ENCODE data around the gene C1orf226. TPM values are rescaled to one million over a fixed set of nuclear protein-coding genes. Genes with fewer than 3 reads are reported as not detected.

C1orf226 gene
- 10 to 100 TPM in 1 of 9 donors, 1 to 10 TPM in 8; 3.5 to 10.8 (median 6.4) TPM for total RNA-seq
- polyA plus RNA-seq, result 1 to 10 TPM; 1.6 to 3.1 TPM
- long read RNA-seq, donor 1, partial matches to known transcripts, result 0 of 3 reads
- long read RNA-seq, donor 1, other reads (novel, unspliced or antisense), result 3 of 3 reads
- long read RNA-seq, donor 2, full-length matches to known transcripts, result 2 of 21 reads
- long read RNA-seq, donor 2, partial matches to known transcripts, result 0 of 21 reads
- long read RNA-seq, donor 2, other reads (novel, unspliced or antisense), result 19 of 21 reads
- long read RNA-seq, donor 3, full-length matches to known transcripts, result 1 of 4 reads
- long read RNA-seq, donor 3, partial matches to known transcripts, result 0 of 4 reads
- long read RNA-seq, donor 3, other reads (novel, unspliced or antisense), result 3 of 4 reads

- Histone ChIP-seq H3K36me3 (peaks cover 0 to 6% (median 0%) of the 10 kb centered on the region in 9 donors), H3K4me3 (no peak within 1 kb of the TSS), H3K4me1 (no peaks in the 10 kb centered on the region), H3K27me3 (no peaks in the 10 kb centered on the region), H3K9me3 (no peaks in the 10 kb centered on the region), H3K27ac (no peak within 1 kb of the TSS)
- 81 to 98% (median 94%) methylated on average over 3 of the region's 3 CpGs for WGBS, 4 donors
- intact Hi-C loops (cut with DNase I), result loop anchor here in 3 of 10 donors (10.0 kb wide), 3 partner anchors 97 to 147 kb away; no protein-coding TSS in a partner anchor
- ATAC-seq, result no peak
- no peak for TF ChIP-seq CTCF (IDR thresholded peaks at IDR 0.05)
- no peak for TF ChIP-seq POLR2A (IDR thresholded peaks at IDR 0.05)
- DNase-seq, result no peak
These were observed at the start of gene C1orf226 for GRCh38 chr1:162381383-162381782. Gene C1orf226, plus strand, starts transcription at chr1:162381728. Its CDS starts 174 bp downstream, at chr1:162381902.

- Histone ChIP-seq H3K9me3 (no peaks in the 10 kb centered on the region), H3K36me3 (no peaks in the 10 kb centered on the region), H3K4me1 (peaks cover 0 to 11% (median 0%) of the 10 kb centered on the region in 12 donors), H3K27me3 (no peaks in the 10 kb centered on the region), H3K27ac (no peak overlapping the region), H3K4me3 (no peak overlapping the region)
- no peak for ATAC-seq
- DNase-seq, result no peak
- TF ChIP-seq CTCF (IDR thresholded peaks at IDR 0.05), result no peak
- TF ChIP-seq POLR2A (IDR thresholded peaks at IDR 0.05), result no peak
- intact Hi-C loops (cut with DNase I), result no loop called here
These were observed 47.5 kb upstream of the C1orf226 start for GRCh38 chr1:162333991-162334390.

GRCh38 chr1:162335126-162335525, 46.4 kb upstream of the C1orf226 start:
- no peak for TF ChIP-seq CTCF (IDR thresholded peaks at IDR 0.05)
- TF ChIP-seq POLR2A (IDR thresholded peaks at IDR 0.05), result no peak
- no peaks in the 10 kb centered on the region for H3K36me3 ChIP-seq
- intact Hi-C loops (cut with DNase I), result no loop called here
- WGBS, 4 donors, result 44 to 63% (median 53%) methylated on average over 5 of the region's 5 CpGs
- no peaks in the 10 kb centered on the region for H3K9me3 ChIP-seq
- DNase-seq (peak in 4 of 5 donors; percentile 38 to 69 (median 64)), ATAC-seq (peak; percentile 47 to 82 (median 72))
- peak overlapping the region in 2 of 12 donors; percentile 11 to 53 for H3K27ac ChIP-seq
- peaks cover 0 to 11% (median 0%) of the 10 kb centered on the region in 12 donors for H3K4me1 ChIP-seq
- H3K4me3 ChIP-seq, result no peak overlapping the region
- no peaks in the 10 kb centered on the region for H3K27me3 ChIP-seq

- Histone ChIP-seq H3K27me3 (no peaks in the 10 kb centered on the region), H3K4me3 (no peak overlapping the region), H3K27ac (no peak overlapping the region), H3K36me3 (no peaks in the 10 kb centered on the region), H3K4me1 (peaks cover 0 to 11% (median 0%) of the 10 kb centered on the region in 12 donors), H3K9me3 (no peaks in the 10 kb centered on the region)
- DNase-seq (no peak), ATAC-seq (no peak)
- intact Hi-C loops (cut with DNase I), result no loop called here
- WGBS, 4 donors, result 79 to 90% (median 80%) methylated on average over 7 of the region's 7 CpGs
- no peak for TF ChIP-seq CTCF (IDR thresholded peaks at IDR 0.05)
- no peak for TF ChIP-seq POLR2A (IDR thresholded peaks at IDR 0.05)
These were observed 44.8 kb upstream of the C1orf226 start for GRCh38 chr1:162336621-162337285.

All from heart left ventricle (tissue), 16 donors.